Measurements from ENCODE around the gene TDP1.

TDP1 gene

DNA sequence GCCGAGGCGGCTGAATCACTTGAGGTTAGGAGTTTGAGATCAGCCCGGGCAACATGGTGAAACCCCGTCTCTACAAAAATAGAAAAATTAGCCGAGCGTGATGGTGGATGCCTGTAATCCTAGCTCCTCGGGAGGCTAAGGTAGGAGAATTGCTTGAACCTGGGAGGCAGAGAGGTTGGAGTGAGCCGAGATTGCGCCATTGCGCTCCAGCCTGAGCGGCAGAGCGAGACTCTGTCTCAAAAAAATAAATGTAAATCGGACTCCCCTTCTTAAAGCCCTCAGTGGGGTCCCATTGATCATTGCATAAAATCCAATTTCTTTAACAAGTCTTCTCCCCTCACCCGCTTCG is 908 bp downstream of the TDP1 start:
- peak overlapping the region; percentile 72 for H3K4me3 ChIP-seq (ENCODE audit: low read depth, low read length)
- DNase-seq (ENCODE audit: low read depth), result no peak
- TF ChIP-seq, protein P1, sequence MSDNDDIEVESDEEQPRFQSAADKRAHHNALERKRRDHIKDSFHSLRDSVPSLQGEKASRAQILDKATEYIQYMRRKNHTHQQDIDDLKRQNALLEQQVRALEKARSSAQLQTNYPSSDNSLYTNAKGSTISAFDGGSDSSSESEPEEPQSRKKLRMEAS (IDR thresholded peaks at IDR 0.05; ENCODE audit: low read depth, low read length), result no peak
- TF ChIP-seq MYC (IDR thresholded peaks at IDR 0.05; ENCODE audit: low read depth, low read length) (no peak), POLR2A (IDR thresholded peaks at IDR 0.05; ENCODE audit: extremely low read depth, insufficient read length) (no peak)
- TF ChIP-seq, protein P2, sequence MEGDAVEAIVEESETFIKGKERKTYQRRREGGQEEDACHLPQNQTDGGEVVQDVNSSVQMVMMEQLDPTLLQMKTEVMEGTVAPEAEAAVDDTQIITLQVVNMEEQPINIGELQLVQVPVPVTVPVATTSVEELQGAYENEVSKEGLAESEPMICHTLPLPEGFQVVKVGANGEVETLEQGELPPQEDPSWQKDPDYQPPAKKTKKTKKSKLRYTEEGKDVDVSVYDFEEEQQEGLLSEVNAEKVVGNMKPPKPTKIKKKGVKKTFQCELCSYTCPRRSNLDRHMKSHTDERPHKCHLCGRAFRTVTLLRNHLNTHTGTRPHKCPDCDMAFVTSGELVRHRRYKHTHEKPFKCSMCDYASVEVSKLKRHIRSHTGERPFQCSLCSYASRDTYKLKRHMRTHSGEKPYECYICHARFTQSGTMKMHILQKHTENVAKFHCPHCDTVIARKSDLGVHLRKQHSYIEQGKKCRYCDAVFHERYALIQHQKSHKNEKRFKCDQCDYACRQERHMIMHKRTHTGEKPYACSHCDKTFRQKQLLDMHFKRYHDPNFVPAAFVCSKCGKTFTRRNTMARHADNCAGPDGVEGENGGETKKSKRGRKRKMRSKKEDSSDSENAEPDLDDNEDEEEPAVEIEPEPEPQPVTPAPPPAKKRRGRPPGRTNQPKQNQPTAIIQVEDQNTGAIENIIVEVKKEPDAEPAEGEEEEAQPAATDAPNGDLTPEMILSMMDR (IDR thresholded peaks at IDR 0.05; ENCODE audit: low read depth, low read length), result no peak

DNA sequence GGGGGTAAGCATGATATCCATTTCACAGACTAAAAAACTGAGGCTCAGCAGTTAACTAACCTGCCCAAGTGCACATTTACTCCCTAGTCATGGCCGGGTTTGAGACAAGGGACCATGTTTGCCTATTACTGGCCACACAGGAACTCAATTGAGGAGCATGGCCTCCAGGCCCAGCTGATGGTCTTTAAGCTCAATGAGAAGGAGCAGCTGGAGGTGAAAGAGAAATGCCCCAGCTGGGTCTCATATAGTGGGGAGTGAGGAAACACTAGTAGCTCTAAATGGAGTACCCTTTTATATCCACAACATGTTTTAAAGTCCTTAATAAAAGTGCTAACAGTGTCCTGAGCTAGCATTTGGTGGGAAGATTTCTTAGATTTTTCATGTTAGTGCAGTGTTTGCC is 1.6 kb downstream of the TDP1 start:
- no peak for DNase-seq (ENCODE audit: low read depth)
- TF ChIP-seq, protein P1 (IDR thresholded peaks at IDR 0.05; ENCODE audit: low read depth, low read length), result no peak
- peak overlapping the region; percentile 72 for H3K4me3 ChIP-seq (ENCODE audit: low read depth, low read length)

DNA sequence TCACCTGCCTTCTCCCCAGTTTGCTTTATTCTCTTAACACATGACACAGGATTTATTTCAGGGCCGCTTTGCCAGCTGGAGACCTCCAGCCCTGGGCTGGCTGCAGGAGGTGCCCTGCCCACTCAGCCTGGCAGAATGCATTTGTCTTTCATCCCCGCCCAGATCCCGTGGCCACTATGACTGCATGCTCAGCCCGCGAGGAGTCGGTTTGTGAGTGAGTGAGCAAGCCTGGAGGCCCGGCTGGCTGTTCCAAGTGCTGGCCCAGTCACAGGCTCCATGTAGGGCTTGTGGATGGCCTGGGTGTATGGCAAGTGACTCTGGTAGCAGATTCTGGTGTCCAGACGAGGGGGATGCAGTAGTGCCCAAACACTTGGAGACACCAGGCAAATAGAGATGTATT is 2.1 kb downstream of the TDP1 start:
- no peak for DNase-seq (ENCODE audit: low read depth)
- no peak overlapping the region for H3K4me3 ChIP-seq (ENCODE audit: low read depth, low read length)
- TF ChIP-seq, protein P1 (IDR thresholded peaks at IDR 0.05; ENCODE audit: low read depth, low read length), result no peak
- TF ChIP-seq, protein P2 (IDR thresholded peaks at IDR 0.05; ENCODE audit: low read depth, low read length), result no peak
- TF ChIP-seq MYC (IDR thresholded peaks at IDR 0.05; ENCODE audit: low read depth, low read length) (no peak), POLR2A (IDR thresholded peaks at IDR 0.05; ENCODE audit: extremely low read depth, insufficient read length) (no peak)

DNA sequence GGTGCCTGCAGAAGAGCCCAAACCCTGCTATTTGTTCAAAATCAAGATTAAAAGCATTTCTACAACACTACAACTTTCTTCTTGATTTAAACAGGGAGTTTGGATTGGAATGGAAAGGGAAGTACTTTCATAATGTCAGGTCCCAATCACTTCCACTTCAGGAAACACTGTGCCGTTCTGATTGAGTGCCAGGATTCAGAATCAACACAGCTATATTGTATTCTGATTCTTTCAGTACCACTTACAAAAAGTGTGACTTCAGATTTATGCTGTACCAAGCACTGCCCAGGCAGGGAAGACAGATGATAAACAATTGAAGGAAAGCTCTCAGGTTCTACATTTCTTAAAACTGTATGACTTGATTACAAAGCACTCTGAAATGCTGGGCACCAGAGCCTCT is 3.2 kb downstream of the TDP1 start:
- no peak for DNase-seq (ENCODE audit: low read depth)
- no peak overlapping the region for H3K4me3 ChIP-seq (ENCODE audit: low read depth, low read length)
- no peak for TF ChIP-seq MYC (IDR thresholded peaks at IDR 0.05; ENCODE audit: low read depth, low read length)
- TF ChIP-seq, protein P1 (IDR thresholded peaks at IDR 0.05; ENCODE audit: low read depth, low read length), result no peak
- no peak for TF ChIP-seq POLR2A (IDR thresholded peaks at IDR 0.05; ENCODE audit: extremely low read depth, insufficient read length)
- TF ChIP-seq, protein P2 (IDR thresholded peaks at IDR 0.05; ENCODE audit: low read depth, low read length), result no peak

DNA sequence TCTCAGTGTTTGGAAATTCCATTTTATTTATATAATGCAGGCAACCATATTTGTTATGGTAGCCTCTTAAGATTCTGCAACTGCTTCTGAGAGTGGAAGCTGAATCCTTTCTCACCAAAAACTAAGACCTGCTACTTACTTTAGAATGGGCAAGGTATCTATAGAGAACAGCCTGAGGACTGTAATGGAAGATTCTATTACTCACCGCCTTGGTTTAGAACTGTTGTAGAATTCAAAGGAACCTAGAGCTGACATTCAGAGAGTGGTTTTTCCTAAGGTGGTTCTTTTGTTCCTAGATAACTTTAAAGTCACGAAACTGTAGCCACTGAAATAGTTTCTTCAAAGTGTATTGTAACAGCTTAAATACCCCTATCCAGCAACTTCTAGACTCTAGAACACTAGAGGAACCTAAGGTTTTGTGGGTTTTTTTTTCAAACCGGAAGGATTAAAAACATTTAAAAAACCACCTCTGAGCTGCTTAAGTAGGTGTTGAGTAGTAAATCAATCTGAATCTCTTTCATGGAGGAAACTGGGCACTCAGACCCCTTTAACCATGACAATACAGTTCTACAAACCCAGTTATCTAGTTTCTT is 4.2 kb downstream of the TDP1 start:
- no peak overlapping the region for H3K4me3 ChIP-seq (ENCODE audit: low read depth, low read length)
- DNase-seq (ENCODE audit: low read depth), result no peak
- TF ChIP-seq MYC (IDR thresholded peaks at IDR 0.05; ENCODE audit: low read depth, low read length), result no peak
- TF ChIP-seq, protein P1 (IDR thresholded peaks at IDR 0.05; ENCODE audit: low read depth, low read length), result no peak
- TF ChIP-seq, protein P2 (IDR thresholded peaks at IDR 0.05; ENCODE audit: low read depth, low read length), result no peak
- TF ChIP-seq POLR2A (IDR thresholded peaks at IDR 0.05; ENCODE audit: extremely low read depth, insufficient read length), result no peak

DNA sequence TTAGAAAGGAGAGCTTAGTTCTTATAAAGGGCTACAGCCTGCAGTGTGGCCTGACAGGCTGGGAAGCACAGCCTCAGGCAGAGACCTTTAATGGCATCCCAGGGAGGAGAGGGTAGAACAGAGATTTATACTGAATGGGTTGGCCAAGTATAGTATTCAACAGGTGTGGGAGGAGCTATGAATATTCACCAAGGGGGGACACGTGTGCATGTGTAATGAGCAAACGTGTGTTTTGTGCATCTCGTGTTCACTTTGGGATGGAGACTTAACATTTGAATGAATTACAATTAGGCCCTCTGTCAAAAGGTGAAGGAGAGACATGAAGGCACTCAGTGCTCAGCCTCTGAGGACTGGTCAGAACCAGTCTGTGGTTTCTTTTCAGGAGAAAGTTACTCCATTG is 5.2 kb downstream of the TDP1 start:
- H3K4me3 ChIP-seq (ENCODE audit: low read depth, low read length), result no peak overlapping the region
- TF ChIP-seq POLR2A (IDR thresholded peaks at IDR 0.05; ENCODE audit: extremely low read depth, insufficient read length) (no peak), MYC (IDR thresholded peaks at IDR 0.05; ENCODE audit: low read depth, low read length) (no peak)
- TF ChIP-seq, protein P2 (IDR thresholded peaks at IDR 0.05; ENCODE audit: low read depth, low read length), result no peak
- TF ChIP-seq, protein P1 (IDR thresholded peaks at IDR 0.05; ENCODE audit: low read depth, low read length), result no peak
- no peak for DNase-seq (ENCODE audit: low read depth)

All from NB4 (cell line).